ENCODE data around the gene MATN4.

Gene MATN4

GRCh38 chr20:45318386-45318939 lies 10.4 kb upstream of the MATN4 start:
- H3K4me3 ChIP-seq, result no peak overlapping the region
- no peak overlapping the region for H3K27ac ChIP-seq

- Histone ChIP-seq H3K27ac (no peak overlapping the region), H3K4me3 (no peak overlapping the region)
These were observed 9.7 kb upstream of the MATN4 start for GRCh38 chr20:45317826-45318225.

- no peak overlapping the region for H3K4me3 ChIP-seq
These were observed 8.3 kb upstream of the MATN4 start for GRCh38 chr20:45316150-45317080.

GRCh38 chr20:45315672-45316071 lies 7.6 kb upstream of the MATN4 start:
- Histone ChIP-seq H3K27ac (no peak overlapping the region), H3K4me3 (no peak overlapping the region)

More at GRCh38 chr20:45316150-45317080, 8.3 kb upstream of the MATN4 start:
- H3K27ac ChIP-seq, result no peak overlapping the region

- no peak overlapping the region for H3K27ac ChIP-seq
- no peak overlapping the region for H3K4me3 ChIP-seq
These were observed 5.8 kb upstream of the MATN4 start for GRCh38 chr20:45313943-45314342.

- H3K27ac ChIP-seq, result no peak overlapping the region
- no peak overlapping the region for H3K4me3 ChIP-seq
These were observed 5.1 kb upstream of the MATN4 start for GRCh38 chr20:45313065-45313695.

GRCh38 chr20:45312241-45312640 lies 4.1 kb upstream of the MATN4 start:
- no peak overlapping the region for H3K27ac ChIP-seq
- no peak overlapping the region for H3K4me3 ChIP-seq

- Histone ChIP-seq H3K27ac (no peak overlapping the region), H3K4me3 (no peak overlapping the region)
These were observed 3.6 kb upstream of the MATN4 start for GRCh38 chr20:45311589-45312211.

GRCh38 chr20:45309075-45309474 lies 976 bp upstream of the MATN4 start:
- H3K4me3 ChIP-seq, result no peak overlapping the region
- H3K27ac ChIP-seq, result no peak overlapping the region

- H3K4me3 ChIP-seq, result no peak overlapping the region
- no peak overlapping the region for H3K27ac ChIP-seq
These were observed 941 bp downstream of the MATN4 start for GRCh38 chr20:45307076-45307640.

- no peak within 1 kb of the TSS for H3K27ac ChIP-seq
- no peak within 1 kb of the TSS for H3K4me3 ChIP-seq
These were observed 1.6 kb downstream of the MATN4 start, which contains the start of gene RBPJL for GRCh38 chr20:45306431-45306982. Gene RBPJL, plus strand, starts transcription at chr20:45306840. Its CDS starts 83 bp downstream, at chr20:45306923.

- Histone ChIP-seq H3K4me3 (no peak overlapping the region), H3K27ac (no peak overlapping the region)
These were observed 2.8 kb downstream of the MATN4 start for GRCh38 chr20:45305262-45305661.

- no peak overlapping the region for H3K4me3 ChIP-seq
- H3K27ac ChIP-seq, result no peak overlapping the region
These were observed 3.6 kb downstream of the MATN4 start for GRCh38 chr20:45304464-45304999.

GRCh38 chr20:45303586-45304463 lies 4.3 kb downstream of the MATN4 start:
- Histone ChIP-seq H3K4me3 (no peak overlapping the region), H3K27ac (no peak overlapping the region)

GRCh38 chr20:45301824-45302271 lies 6.3 kb downstream of the MATN4 start:
- Histone ChIP-seq H3K27ac (no peak overlapping the region), H3K4me3 (no peak overlapping the region)

- Histone ChIP-seq H3K4me3 (no peak overlapping the region), H3K27ac (no peak overlapping the region)
These were observed 7.1 kb downstream of the MATN4 start for GRCh38 chr20:45300961-45301360.

GRCh38 chr20:45299786-45300185 lies 8.3 kb downstream of the MATN4 start:
- no peak overlapping the region for H3K4me3 ChIP-seq

GRCh38 chr20:45297786-45298497 lies 10.2 kb downstream of the MATN4 start:
- no peak overlapping the region for H3K4me3 ChIP-seq
- no peak overlapping the region for H3K27ac ChIP-seq

More at GRCh38 chr20:45299786-45300185, 8.3 kb downstream of the MATN4 start:
- no peak overlapping the region for H3K27ac ChIP-seq
